ENCODE measurements around the gene KRTAP10-4. TPM values are rescaled to one million over a fixed set of nuclear protein-coding genes. Genes with fewer than 3 reads are reported as not detected.

KRTAP10-4 gene
- polyA plus RNA-seq, 2 of the 4 experiments (the other 2 are of a cell fraction): not detected

DNA sequence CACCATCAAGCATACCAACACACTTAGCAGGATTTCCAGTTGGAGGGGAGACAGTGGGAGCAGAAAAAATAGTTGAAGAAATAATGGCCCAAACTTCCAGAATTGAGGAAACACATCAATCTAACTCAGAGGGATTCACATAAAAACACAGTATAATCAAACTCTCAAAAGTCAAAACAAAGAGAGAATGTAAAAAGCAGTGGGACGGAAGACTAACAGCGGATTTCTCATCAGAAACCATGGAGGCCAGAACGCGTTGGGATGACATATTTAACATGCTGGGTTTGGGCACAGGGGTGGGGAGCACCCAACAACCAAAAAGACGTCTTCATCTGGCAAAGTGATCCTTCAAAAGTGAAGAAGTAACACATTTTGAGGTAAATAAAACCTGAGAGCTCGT is 46.4 kb downstream of the KRTAP10-4 start:
- no peak overlapping the region for H3K27ac ChIP-seq
- ChIA-PET POLR2A (no interaction called here), CTCF (no interaction called here)
- TF ChIP-seq PHF8 (IDR thresholded peaks at IDR 0.05; ENCODE audit: borderline replicate concordance, low read depth): no peak
- no peak for TF ChIP-seq HOXA7 (CRISPR knock-in tag; IDR thresholded peaks at IDR 0.05)
- TF ChIP-seq RAD21 (conservative IDR thresholded peaks at IDR 0.05 in 1 of 2, IDR thresholded peaks at IDR 0.05 in 1 of 2): no peak
- TF ChIP-seq EHMT2 (IDR thresholded peaks at IDR 0.05; ENCODE audit: low read depth): no peak
- no peak for TF ChIP-seq GATA3 (IDR thresholded peaks at IDR 0.05; ENCODE audit: borderline replicate concordance)
- TF ChIP-seq FOSB (CRISPR knock-in tag; IDR thresholded peaks at IDR 0.05): no peak
- TF ChIP-seq FOXS1 (CRISPR knock-in tag; IDR thresholded peaks at IDR 0.05): no peak
- TF ChIP-seq ELK1 (IDR thresholded peaks at IDR 0.05; ENCODE audit: low read depth, low read length): no peak
- no peak for TF ChIP-seq HOXB5 (CRISPR knock-in tag; IDR thresholded peaks at IDR 0.05)
- no peak for TF ChIP-seq RNF2 (IDR thresholded peaks at IDR 0.05; ENCODE audit: borderline replicate concordance, low read depth)
- FAIRE-seq (no peak), DNase-seq (ENCODE audit: low read depth in 1 of 2, low spot score in 1 of 2) (no peak), ATAC-seq (no peak)
- WGBS (ENCODE audit: missing lambda C conversion rate): 34% methylated on average over 6 of the region's 6 CpGs
- no peaks in the 10 kb centered on the region for H3K4me1 ChIP-seq
- peaks cover 17% of the 10 kb centered on the region; the same call in 1 of the 3 replicates for H3K9me3 ChIP-seq
- no peak overlapping the region for H3K4me3 ChIP-seq
- no peak overlapping the region for H3K4me2 ChIP-seq

DNA sequence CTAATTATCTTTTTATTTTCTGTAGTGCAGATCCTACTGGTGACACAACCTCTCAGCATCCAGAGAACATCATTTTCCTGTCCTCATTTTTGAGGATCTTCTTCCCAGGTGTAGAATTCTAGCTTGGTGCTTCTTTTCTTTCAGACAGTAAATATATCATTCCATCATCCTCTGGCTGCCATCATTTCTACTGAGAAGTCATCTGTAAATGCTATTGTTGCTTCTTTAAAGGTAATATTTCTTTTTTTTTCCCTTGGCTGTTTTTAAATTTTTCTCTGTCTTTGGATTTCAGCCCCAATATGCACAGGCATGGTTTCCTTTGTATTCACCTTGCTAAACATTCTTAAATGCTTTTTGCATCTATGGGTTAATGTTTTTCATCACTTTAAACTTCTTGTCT is 50.0 kb downstream of the KRTAP10-4 start:
- DNase-seq (ENCODE audit: low read depth in 1 of 2, low spot score in 1 of 2) (no peak), ATAC-seq (no peak), FAIRE-seq (no peak)
- Histone ChIP-seq H3K4me3 (no peak overlapping the region), H3K9me3 (peaks cover 17% of the 10 kb centered on the region; the same call in 2 of the 3 replicates), H3K4me2 (no peak overlapping the region), H3K4me1 (no peaks in the 10 kb centered on the region), H3K27ac (no peak overlapping the region)
- ChIA-PET CTCF (no interaction called here), POLR2A (no interaction called here)
- no peak for TF ChIP-seq POLR2AphosphoS2 (conservative IDR thresholded peaks at IDR 0.05; ENCODE audit: low read length)
- TF ChIP-seq NFE2L2 (conservative IDR thresholded peaks at IDR 0.05; ENCODE audit: low read length): no peak
- no peak for TF ChIP-seq JUNB (IDR thresholded peaks at IDR 0.05)
- TF ChIP-seq, protein P1, sequence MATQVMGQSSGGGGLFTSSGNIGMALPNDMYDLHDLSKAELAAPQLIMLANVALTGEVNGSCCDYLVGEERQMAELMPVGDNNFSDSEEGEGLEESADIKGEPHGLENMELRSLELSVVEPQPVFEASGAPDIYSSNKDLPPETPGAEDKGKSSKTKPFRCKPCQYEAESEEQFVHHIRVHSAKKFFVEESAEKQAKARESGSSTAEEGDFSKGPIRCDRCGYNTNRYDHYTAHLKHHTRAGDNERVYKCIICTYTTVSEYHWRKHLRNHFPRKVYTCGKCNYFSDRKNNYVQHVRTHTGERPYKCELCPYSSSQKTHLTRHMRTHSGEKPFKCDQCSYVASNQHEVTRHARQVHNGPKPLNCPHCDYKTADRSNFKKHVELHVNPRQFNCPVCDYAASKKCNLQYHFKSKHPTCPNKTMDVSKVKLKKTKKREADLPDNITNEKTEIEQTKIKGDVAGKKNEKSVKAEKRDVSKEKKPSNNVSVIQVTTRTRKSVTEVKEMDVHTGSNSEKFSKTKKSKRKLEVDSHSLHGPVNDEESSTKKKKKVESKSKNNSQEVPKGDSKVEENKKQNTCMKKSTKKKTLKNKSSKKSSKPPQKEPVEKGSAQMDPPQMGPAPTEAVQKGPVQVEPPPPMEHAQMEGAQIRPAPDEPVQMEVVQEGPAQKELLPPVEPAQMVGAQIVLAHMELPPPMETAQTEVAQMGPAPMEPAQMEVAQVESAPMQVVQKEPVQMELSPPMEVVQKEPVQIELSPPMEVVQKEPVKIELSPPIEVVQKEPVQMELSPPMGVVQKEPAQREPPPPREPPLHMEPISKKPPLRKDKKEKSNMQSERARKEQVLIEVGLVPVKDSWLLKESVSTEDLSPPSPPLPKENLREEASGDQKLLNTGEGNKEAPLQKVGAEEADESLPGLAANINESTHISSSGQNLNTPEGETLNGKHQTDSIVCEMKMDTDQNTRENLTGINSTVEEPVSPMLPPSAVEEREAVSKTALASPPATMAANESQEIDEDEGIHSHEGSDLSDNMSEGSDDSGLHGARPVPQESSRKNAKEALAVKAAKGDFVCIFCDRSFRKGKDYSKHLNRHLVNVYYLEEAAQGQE (IDR thresholded peaks at IDR 0.05): no peak
- no peak for TF ChIP-seq ZNF302 (CRISPR knock-in tag; IDR thresholded peaks at IDR 0.05)
- no peak for TF ChIP-seq RAD21 (conservative IDR thresholded peaks at IDR 0.05 in 1 of 2, IDR thresholded peaks at IDR 0.05 in 1 of 2)

Other genes starting within 250 kb of the KRTAP10-4 start
- 3.2 and 3.4 TPM in 2 replicates for gene CFAP410, start 234.3 kb upstream of the KRTAP10-4 start, polyA plus RNA-seq (2011; rRNA removed)
- 5.8 to 8.1 TPM (median 7.1 TPM) in 3 replicates for gene CFAP410, start 234.3 kb upstream of the KRTAP10-4 start, polyA plus RNA-seq (2017; fragmentation: RNase III; extraction: RNeasy Plus Mini Kit Qiagen cat#74134 plus additional on column Dnase treatment)
- 2.9 and 3.2 TPM in 2 replicates for gene TRPM2, start 220.1 kb upstream of the KRTAP10-4 start, polyA plus RNA-seq (2011; rRNA removed)
- 5.1 to 7.2 TPM (median 5.5 TPM) in 3 replicates for gene TRPM2, start 220.1 kb upstream of the KRTAP10-4 start, polyA plus RNA-seq (2017; fragmentation: RNase III; extraction: RNeasy Plus Mini Kit Qiagen cat#74134 plus additional on column Dnase treatment)
- 0.59 and 0.66 TPM in 2 replicates for gene LRRC3, start 118.2 kb upstream of the KRTAP10-4 start, polyA plus RNA-seq (2011; rRNA removed)
- gene LRRC3, start 118.2 kb upstream of the KRTAP10-4 start, polyA plus RNA-seq (2017; fragmentation: RNase III; extraction: RNeasy Plus Mini Kit Qiagen cat#74134 plus additional on column Dnase treatment): 0.96 to 1.1 TPM (median 1.1 TPM) in 3 replicates
- gene KRTAP10-1, start 33.5 kb upstream of the KRTAP10-4 start, polyA plus RNA-seq (2011; rRNA removed): not detected in 2 replicates
- gene KRTAP10-1, start 33.5 kb upstream of the KRTAP10-4 start, polyA plus RNA-seq (2017; fragmentation: RNase III; extraction: RNeasy Plus Mini Kit Qiagen cat#74134 plus additional on column Dnase treatment): not detected in 3 replicates
- gene KRTAP10-2, start 22.2 kb upstream of the KRTAP10-4 start, polyA plus RNA-seq (2011; rRNA removed): not detected in 2 replicates
- gene KRTAP10-2, start 22.2 kb upstream of the KRTAP10-4 start, polyA plus RNA-seq (2017; fragmentation: RNase III; extraction: RNeasy Plus Mini Kit Qiagen cat#74134 plus additional on column Dnase treatment): not detected in 3 replicates
- gene KRTAP10-3, start 14.9 kb upstream of the KRTAP10-4 start, polyA plus RNA-seq (2011; rRNA removed): not detected in 2 replicates
- gene KRTAP10-3, start 14.9 kb upstream of the KRTAP10-4 start, polyA plus RNA-seq (2017; fragmentation: RNase III; extraction: RNeasy Plus Mini Kit Qiagen cat#74134 plus additional on column Dnase treatment): not detected in 3 replicates
- gene KRTAP10-5, start 6.9 kb downstream of the KRTAP10-4 start, polyA plus RNA-seq (2011; rRNA removed): not detected in 2 replicates
- gene KRTAP10-5, start 6.9 kb downstream of the KRTAP10-4 start, polyA plus RNA-seq (2017; fragmentation: RNase III; extraction: RNeasy Plus Mini Kit Qiagen cat#74134 plus additional on column Dnase treatment): not detected in 3 replicates
- gene KRTAP10-6, start 18.8 kb downstream of the KRTAP10-4 start, polyA plus RNA-seq (2011; rRNA removed): not detected in 2 replicates
- gene KRTAP10-6, start 18.8 kb downstream of the KRTAP10-4 start, polyA plus RNA-seq (2017; fragmentation: RNase III; extraction: RNeasy Plus Mini Kit Qiagen cat#74134 plus additional on column Dnase treatment): not detected in 3 replicates
- gene KRTAP10-7, start 26.9 kb downstream of the KRTAP10-4 start, polyA plus RNA-seq (2011; rRNA removed): not detected in 2 replicates
- not detected in 3 replicates for gene KRTAP10-7, start 26.9 kb downstream of the KRTAP10-4 start, polyA plus RNA-seq (2017; fragmentation: RNase III; extraction: RNeasy Plus Mini Kit Qiagen cat#74134 plus additional on column Dnase treatment)
- not detected in 2 replicates for gene KRTAP10-8, start 38.4 kb downstream of the KRTAP10-4 start, polyA plus RNA-seq (2011; rRNA removed)
- not detected in 3 replicates for gene KRTAP10-8, start 38.4 kb downstream of the KRTAP10-4 start, polyA plus RNA-seq (2017; fragmentation: RNase III; extraction: RNeasy Plus Mini Kit Qiagen cat#74134 plus additional on column Dnase treatment)
- not detected in 2 replicates for gene KRTAP10-9, start 53.4 kb downstream of the KRTAP10-4 start, polyA plus RNA-seq (2011; rRNA removed)
- not detected in 3 replicates for gene KRTAP10-9, start 53.4 kb downstream of the KRTAP10-4 start, polyA plus RNA-seq (2017; fragmentation: RNase III; extraction: RNeasy Plus Mini Kit Qiagen cat#74134 plus additional on column Dnase treatment)
- not detected in 2 replicates for gene KRTAP10-10, start 63.6 kb downstream of the KRTAP10-4 start, polyA plus RNA-seq (2011; rRNA removed)
- gene KRTAP10-10, start 63.6 kb downstream of the KRTAP10-4 start, polyA plus RNA-seq (2017; fragmentation: RNase III; extraction: RNeasy Plus Mini Kit Qiagen cat#74134 plus additional on column Dnase treatment): not detected in 3 replicates
- gene KRTAP10-11, start 72.7 kb downstream of the KRTAP10-4 start, polyA plus RNA-seq (2011; rRNA removed): not detected in 2 replicates
- not detected in 3 replicates for gene KRTAP10-11, start 72.7 kb downstream of the KRTAP10-4 start, polyA plus RNA-seq (2017; fragmentation: RNase III; extraction: RNeasy Plus Mini Kit Qiagen cat#74134 plus additional on column Dnase treatment)
- gene KRTAP12-4, start 80.9 kb downstream of the KRTAP10-4 start, polyA plus RNA-seq (2011; rRNA removed): not detected in 2 replicates
- not detected in 3 replicates for gene KRTAP12-4, start 80.9 kb downstream of the KRTAP10-4 start, polyA plus RNA-seq (2017; fragmentation: RNase III; extraction: RNeasy Plus Mini Kit Qiagen cat#74134 plus additional on column Dnase treatment)
- gene KRTAP12-3, start 84.2 kb downstream of the KRTAP10-4 start, polyA plus RNA-seq (2011; rRNA removed): not detected in 2 replicates
- gene KRTAP12-3, start 84.2 kb downstream of the KRTAP10-4 start, polyA plus RNA-seq (2017; fragmentation: RNase III; extraction: RNeasy Plus Mini Kit Qiagen cat#74134 plus additional on column Dnase treatment): not detected in 3 replicates
- not detected in 2 replicates for gene KRTAP12-2, start 93.2 kb downstream of the KRTAP10-4 start, polyA plus RNA-seq (2011; rRNA removed)
- not detected in 3 replicates for gene KRTAP12-2, start 93.2 kb downstream of the KRTAP10-4 start, polyA plus RNA-seq (2017; fragmentation: RNase III; extraction: RNeasy Plus Mini Kit Qiagen cat#74134 plus additional on column Dnase treatment)
- not detected in 2 replicates for gene KRTAP12-1, start 108.4 kb downstream of the KRTAP10-4 start, polyA plus RNA-seq (2011; rRNA removed)
- not detected in 3 replicates for gene KRTAP12-1, start 108.4 kb downstream of the KRTAP10-4 start, polyA plus RNA-seq (2017; fragmentation: RNase III; extraction: RNeasy Plus Mini Kit Qiagen cat#74134 plus additional on column Dnase treatment)
- gene KRTAP10-12, start 123.4 kb downstream of the KRTAP10-4 start, polyA plus RNA-seq (2011; rRNA removed): not detected in 2 replicates
- gene KRTAP10-12, start 123.4 kb downstream of the KRTAP10-4 start, polyA plus RNA-seq (2017; fragmentation: RNase III; extraction: RNeasy Plus Mini Kit Qiagen cat#74134 plus additional on column Dnase treatment): not detected in 3 replicates
- not detected in 2 replicates for gene TSPEAR, start 137.8 kb downstream of the KRTAP10-4 start, polyA plus RNA-seq (2011; rRNA removed)
- gene TSPEAR, start 137.8 kb downstream of the KRTAP10-4 start, polyA plus RNA-seq (2017; fragmentation: RNase III; extraction: RNeasy Plus Mini Kit Qiagen cat#74134 plus additional on column Dnase treatment): not detected in 3 replicates
- gene UBE2G2, start 228.1 kb downstream of the KRTAP10-4 start, polyA plus RNA-seq (2011; rRNA removed): 65.8 and 68.2 TPM in 2 replicates
- gene UBE2G2, start 228.1 kb downstream of the KRTAP10-4 start, polyA plus RNA-seq (2017; fragmentation: RNase III; extraction: RNeasy Plus Mini Kit Qiagen cat#74134 plus additional on column Dnase treatment): 56.9 to 63.5 TPM (median 62.7 TPM) in 3 replicates
- gene SUMO3, start 244.3 kb downstream of the KRTAP10-4 start, polyA plus RNA-seq (2011; rRNA removed): 77.7 and 110 TPM in 2 replicates
- gene SUMO3, start 244.3 kb downstream of the KRTAP10-4 start, polyA plus RNA-seq (2017; fragmentation: RNase III; extraction: RNeasy Plus Mini Kit Qiagen cat#74134 plus additional on column Dnase treatment): 69.2 to 79.4 TPM (median 78.4 TPM) in 3 replicates

Data from A549 (cell line).